AML-193 (cell line): ENCODE results near the gene ZNFX1.
"Not testable (repeated sequence)": the region's sequence is repeated elsewhere in the genome, so short reads cannot be mapped to it uniquely, and the experiment has no call there.

ENCODE experiments used
- DNase-seq, 2 experiments: peaks; one replicate each; lab custom pipeline; 2025; lab: John Stamatoyannopoulos, UW

Gene ZNFX1

DNA sequence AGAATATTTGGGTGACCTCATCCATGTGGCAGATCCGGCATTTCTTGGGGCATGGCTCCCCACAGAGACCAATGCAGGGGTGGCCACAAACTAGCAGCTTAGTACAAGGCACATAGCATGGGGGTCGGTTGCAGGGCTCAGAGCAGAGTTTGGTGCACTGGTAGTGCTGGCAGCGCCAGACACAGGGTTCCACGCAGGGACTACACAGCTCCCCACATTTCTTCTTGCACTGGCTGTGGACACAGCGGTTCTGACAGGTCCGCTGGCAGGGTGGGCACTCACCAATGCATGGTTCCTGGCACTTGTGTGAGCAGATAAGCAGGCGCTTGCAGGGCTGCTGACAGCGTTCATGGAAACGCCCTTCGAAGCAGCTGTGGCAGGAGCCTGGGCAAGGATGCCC, 29.6 kb downstream of the ZNFX1 start:
- no peak for DNase-seq

DNA sequence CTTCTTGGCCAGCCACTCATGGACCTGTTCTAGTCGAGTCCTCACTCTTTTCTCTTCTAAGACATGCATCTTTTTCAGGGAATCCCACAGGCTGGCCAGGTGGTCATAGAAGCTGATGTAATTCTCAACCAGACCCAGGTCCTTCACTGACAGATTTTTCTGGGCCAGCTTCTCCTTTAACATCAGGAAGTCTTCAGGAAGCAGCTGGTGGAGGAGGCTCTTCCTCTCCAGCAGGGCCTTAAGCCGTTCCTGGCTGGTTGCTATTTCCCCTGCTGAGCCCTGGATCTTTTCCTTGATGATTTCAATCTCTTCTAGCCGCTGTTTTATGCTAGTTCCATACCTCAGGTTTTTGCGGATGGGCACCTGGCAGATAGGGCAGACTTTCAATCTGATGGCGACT, 30.1 kb downstream of the ZNFX1 start:
- DNase-seq = no peak

DNA sequence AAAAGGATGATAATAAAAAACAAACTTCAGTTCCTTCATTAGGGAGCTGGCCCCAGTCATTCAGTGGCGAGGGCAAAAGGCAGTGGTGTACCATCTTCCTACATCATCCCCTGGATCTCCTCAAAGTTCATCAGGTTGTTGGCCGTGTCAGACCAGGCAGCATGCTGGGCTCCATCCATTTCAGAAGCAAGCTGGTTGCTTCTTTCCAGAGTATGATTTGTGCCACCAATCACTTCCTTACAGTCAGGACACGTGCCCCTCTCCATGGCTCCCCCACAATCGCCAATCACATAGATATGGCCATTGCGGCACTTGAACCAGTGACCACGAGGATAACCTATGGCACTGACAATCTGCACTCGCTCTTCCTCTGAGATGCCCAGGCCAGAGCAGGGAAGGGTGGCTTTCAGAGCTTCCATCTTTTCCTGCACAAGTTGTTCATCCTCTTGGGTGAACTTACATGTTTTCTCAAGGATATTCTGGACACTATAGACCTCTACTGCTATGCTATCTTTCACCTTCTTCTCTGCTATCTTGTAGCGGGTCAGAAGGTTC, 30.6 kb downstream of the ZNFX1 start:
- no peak for DNase-seq

DNA sequence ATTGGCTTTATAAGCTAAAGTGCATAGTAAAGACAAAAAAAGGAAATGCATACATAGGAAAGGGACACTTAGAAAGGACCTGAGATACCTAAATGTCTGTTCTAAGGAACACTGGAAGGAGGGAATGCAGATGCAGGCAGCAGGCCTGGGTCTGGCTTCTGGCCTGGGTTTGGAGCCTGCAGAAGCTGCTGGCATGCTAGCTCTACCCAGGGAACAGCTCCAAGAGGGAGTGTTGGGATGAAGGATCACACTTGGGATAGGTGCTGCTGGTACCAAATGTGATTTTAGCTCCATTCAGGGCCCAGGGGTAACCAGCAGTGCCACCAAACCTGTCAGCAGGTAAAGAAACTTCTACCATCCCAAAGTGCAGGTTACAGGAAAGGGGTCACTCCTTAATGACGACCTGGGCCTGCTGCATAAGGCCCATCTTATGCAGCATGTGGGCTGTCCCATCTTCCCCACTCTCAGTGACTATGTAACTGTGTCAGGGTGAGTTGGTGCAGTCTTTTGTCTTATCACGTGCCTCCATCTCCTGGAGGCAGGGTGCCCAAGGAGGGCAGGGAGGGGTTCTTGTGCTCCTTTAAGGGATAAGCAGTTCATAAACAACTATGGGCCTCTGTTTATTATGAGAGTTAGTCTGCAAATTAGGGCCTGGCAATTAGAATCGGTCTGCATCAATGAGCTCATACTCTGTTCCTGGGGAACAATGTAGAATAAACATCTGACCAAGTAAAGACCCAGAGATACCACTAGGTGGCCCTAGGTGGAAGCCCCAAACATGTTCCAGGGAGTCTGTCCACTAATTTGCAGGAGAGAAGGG, 31.7 kb downstream of the ZNFX1 start:
- peak; percentile 57 to 59 for DNase-seq

DNA sequence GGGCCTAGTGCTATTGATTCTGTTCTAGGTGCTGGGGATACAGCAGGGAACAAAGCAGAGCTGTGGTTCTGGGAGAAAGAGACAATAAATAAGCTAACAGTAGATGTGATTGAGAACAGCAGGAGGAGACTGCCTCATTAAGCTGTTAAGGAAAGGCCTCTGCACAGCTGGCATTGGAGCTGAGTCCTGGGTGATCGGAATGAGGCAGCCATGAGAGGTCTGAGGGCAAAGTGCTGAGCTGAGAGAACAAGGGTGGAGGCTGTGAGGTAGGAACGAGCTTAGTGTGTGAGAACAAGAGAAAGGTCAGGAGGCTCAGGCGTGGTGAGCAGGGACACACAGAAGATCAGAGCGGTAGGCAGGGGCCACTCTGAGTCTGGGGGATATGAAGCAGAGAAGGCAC, 40.3 kb downstream of the ZNFX1 start:
- DNase-seq = no peak

DNA sequence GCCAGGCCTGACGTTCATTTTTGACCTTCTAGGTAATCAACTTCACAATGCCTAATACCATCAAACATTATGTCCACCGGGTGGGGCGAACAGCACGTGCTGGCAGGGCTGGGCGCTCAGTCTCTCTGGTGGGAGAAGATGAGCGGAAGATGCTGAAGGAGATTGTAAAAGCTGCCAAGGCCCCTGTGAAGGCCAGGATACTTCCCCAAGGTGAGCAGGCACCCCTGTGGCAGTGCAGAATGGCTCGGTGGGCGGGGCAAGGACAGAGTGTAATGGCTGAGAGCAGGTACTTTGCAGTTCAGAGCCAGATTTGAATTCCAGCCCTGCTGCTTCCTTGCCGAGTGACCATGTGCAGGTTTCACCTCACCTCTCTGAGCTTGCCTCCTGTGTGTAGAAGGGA, 41.6 kb downstream of the ZNFX1 start:
- no peak for DNase-seq

DNA sequence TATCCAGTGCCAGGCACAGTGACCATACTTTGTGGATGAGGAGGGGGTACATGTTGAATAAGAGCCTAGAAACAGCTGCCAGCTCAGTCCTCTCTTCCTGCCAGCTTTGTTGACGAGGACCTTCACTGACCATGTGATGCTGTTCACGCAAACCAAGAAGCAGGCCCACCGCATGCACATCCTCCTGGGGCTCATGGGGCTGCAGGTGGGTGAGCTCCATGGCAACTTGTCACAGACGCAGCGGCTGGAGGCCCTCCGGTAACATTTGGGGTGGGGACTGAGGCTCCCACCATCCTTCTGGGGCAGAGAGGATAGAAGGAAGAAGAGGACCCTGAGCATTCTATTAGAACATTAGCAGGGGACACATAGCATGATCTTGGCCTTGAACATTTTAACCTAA, 43.0 kb downstream of the ZNFX1 start:
- no peak for DNase-seq

DNA sequence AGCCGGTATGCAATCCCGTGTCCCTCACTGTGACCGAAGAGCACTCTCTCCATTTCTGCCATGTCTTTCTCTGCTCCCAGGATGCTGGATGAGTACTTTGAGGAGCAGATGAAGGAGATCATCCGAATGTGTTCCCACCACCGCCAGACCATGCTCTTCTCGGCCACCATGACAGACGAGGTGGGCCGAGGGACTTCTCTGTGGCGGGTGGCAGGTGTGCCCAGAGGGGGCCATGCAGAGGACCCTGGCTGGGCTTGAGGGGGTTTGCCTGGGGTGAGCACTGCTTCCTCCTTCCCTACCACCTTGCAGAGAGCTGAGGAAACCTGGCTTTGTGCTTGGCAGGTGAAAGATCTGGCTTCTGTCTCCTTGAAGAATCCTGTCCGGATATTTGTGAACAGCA, 44.6 kb downstream of the ZNFX1 start:
- DNase-seq = no peak

DNA sequence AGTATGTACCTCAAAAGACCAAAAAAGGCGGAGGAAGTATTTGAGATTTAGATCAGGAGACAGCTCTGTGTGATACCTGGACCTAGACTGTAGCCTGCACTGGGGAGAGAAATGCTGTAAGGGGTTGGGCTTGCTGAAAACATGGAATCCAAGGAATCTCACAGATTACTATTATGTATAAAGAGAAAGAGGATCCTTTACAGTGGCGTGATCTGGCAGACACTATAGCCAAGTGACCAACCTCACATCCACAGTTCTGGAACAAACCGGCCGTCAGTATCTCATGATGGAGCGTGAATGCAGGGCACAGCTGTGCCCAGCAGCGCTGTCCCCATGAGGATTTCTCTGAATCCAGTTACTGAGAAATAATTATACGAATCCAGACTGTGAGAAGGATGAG, 46.4 kb downstream of the ZNFX1 start:
- DNase-seq = no peak

DNA sequence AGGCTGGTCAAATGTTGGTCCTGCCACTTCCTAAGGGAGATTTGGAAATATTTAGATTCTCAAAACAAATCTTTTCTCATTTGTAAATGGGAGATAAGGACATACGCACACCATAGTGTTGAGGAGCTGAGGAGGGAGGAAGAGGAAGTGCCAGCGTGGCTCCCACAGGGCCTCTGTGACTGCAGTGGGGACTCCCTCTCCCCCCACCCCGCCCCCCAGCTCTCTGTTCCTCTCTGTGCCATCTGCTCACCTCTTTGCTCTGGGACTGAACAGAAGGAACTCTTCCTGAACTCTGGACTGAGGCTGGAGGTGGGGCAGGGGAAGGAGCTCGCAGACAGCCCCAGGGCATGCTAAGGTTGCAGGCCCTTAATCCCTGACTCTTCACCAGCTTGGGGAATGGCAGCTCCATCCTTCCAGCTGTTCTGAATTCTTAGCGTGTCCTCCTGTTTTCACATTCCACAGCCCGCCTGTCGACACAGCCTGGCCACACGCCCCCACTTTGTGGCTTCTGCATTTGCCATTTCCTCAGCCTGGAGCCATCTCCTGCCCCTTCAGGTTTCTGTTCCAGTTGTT, 47.2 kb downstream of the ZNFX1 start:
- DNase-seq = peak; percentile 28

DNA sequence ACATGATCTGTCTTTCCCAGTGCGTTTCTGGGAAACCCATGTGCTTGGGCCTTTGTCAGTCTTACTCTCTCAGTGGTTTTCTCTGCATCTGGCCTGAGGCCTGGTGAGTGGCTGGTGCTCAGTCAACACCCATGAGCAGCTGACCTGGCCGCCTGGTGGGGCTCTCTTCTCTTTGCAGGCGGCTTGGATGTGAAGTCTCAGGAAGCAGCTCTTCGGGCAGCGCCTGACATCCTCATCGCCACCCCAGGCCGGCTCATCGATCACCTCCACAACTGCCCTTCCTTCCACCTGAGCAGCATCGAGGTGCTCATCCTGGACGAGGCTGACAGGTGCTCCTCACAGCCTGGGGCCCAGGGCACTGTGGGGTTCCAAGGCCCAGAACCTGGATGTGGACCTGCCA, 47.8 kb downstream of the ZNFX1 start:
- no peak for DNase-seq

DNA sequence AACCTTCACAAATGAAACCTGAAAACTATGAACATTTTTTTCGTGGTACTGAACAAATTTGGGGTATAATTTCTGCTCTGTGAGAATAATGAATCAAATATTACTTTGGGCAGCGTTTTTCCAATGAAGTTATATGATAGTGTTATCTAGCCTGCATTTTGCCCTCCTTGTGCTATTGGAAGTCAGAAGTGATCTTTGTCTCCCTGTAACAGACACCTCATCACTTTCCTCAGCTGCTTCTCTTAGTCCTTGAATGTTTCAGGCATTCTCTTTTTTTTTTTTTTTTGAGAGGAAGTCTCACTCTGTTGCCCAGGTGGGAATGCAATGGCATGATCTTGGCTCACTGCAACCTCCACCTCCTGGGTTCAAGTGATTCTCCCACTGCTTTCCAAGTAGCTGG, 48.5 kb downstream of the ZNFX1 start:
- DNase-seq = no peak

DNA sequence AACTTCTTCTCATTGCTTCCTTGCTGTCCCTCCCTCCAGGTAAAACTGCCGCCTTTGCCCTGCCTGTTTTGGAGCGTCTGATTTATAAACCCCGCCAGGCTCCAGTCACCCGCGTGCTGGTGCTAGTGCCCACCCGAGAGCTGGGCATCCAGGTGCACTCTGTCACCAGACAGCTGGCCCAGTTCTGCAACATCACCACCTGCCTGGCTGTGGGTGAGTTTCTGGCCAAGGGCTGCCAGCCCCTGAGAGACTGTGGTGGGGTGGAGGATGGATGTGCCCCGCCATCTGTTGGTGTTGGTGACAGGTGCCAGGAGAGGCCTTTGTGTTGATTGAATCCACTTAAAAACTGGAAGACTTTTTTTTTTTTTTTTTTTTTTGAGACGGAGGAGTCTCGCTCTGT, 49.2 kb downstream of the ZNFX1 start:
- DNase-seq = no peak

DNA sequence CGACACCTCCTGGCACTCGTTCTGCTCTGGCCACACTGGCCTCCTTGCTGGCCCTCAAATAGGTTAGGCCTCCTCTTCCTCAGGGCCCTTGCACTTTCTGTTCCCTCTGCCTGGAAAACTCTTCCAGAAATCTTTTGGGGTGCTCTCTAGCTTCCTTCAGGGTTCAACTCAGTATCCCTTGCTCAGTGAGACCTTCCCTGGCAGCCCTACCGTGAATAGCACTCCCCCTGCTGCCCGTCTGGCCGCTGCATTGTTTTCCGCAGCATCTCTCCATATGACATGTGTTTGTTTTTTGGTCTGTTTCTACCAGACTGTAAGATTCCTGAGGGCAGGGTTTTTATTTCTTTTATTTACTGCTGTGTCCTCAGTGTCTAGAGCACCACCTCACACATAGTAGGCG, 52.0 kb downstream of the ZNFX1 start:
- no peak for DNase-seq

DNA sequence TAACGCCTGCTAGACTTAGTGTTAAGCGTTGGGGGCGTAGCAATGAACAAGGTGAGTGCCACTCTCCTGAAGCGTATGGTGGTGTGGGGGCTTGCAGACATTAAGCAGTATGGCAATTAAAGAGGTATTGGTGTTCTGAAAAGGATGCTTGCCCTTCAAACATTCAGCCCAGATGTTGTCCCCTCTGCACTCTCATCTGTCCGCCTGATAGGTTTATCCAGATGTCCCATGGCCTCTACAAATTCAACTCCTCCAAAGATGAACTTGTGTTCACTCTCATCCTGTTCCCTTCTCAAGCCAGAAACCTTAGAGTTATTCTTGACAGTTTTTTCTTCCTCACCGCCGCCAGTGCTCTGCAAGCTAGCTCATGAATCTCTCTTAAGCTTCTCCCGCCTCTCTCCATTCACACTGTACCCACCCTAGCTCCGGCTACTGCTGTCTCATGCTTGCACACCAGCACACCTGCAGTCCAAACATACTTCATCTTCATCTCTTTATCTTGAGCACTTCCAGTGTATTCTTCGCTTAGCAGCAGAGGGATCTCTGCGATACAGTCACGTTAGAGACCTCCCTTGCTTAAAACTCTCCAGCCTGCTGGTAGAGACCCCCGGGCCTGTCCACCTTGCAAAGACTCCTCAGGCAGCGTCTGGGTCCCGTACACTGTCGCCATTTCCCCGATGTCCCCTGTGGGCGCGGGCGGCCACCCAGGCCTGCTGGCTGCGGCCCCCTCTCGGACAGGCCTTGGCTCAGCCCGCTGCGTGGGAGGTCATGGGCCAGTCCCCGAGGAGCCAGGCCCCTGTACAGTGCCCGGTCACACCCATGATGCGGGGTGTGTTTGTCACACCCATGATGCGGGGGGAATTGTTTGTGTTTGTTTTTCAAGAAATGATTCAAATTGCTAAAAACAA, 57.7 kb downstream of the ZNFX1 start:
- no peak for DNase-seq

DNA sequence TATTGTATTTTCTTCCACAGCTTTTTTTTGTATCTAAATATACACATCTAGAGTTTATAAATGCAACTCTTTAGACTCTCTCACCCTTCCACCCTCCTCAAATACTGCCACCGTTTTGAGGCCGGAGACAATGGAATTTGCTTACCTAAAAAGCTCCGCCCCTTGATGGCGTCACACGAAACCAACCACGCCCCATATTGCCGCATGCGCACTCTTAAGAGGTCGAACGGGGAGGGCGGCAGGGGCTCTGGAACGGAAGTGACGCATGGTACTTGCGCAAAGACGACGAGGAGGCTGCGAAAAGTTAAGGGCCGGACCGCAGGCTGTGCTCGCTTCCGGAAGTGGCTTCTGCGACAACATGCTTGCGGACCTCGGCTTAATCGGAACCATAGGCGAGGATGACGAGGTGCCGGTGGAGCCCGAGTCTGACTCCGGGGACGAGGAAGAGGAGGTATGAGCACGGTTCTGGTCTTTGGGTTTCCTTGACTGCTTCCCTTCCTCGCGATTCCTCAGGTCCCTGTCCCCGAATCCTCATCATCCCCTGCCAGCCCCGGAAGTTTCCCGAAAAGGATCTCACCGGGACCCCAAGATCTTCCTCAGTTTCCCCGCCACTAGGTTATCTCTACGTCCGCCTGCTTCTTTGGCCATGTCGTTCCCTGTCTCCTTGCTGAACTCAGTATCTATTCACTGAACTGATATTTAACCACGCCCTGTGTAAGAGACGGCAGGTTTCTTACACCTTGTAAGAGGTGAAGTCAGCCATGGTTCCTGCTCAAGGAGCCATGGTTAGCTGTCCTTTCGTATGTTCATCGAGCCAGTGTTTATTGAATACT, 58.5 kb downstream of the ZNFX1 start, which contains the start of gene DDX27:
Gene DDX27, plus strand, starts transcription at position 326 of the 833 bp plus-strand sequence. Its CDS starts 33 bp downstream, at position 359.
- DNase-seq = peak; percentile 92 to 98

DNA sequence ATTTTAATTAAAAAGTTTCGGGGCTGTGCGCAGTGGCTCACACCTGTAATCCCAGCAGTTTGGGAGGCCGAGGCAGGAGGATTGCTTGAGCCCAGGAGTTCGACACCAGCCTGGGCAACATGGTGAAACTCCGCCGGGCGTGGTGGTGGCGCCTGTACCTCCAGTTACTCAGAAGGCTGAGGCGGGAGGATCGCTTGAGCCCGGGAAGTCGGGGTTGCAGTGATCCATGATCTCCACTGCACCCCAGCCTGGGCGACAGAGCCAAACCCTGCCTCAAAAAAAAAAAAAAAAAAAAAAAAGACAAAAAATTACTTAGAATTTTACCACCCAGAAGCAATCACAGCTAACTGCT, 59.1 kb downstream of the ZNFX1 start:
- not testable (repeated sequence) for DNase-seq

DNA sequence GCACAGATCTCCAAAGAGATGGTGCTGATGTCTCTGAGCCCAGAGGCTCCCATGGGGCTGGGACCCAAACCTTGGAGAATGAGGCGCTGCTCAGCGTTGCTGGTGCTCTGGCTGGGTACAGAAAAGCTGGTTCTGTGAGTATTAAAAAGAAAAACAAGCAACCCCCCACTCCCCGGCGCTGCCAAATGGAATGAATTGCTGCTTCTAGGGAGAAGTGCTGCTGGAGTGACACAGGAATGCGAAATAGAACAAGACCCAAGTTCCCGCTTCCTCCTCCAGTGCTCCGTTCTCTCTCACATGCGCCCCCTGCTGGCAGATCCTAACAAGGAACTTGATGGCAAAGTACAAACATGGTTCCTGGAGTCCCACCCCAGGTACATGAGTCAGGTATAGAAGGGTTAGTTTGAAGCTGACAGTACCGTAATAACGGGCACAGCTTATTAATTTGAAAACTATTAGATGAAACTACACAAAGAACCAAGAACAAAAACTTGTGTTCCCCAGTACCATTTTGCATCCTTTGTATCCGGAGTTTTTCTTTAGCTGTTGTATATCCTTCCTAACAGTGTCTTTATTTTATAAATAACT, 60.8 kb downstream of the ZNFX1 start:
- peak; percentile 79 to 86 for DNase-seq

DNA sequence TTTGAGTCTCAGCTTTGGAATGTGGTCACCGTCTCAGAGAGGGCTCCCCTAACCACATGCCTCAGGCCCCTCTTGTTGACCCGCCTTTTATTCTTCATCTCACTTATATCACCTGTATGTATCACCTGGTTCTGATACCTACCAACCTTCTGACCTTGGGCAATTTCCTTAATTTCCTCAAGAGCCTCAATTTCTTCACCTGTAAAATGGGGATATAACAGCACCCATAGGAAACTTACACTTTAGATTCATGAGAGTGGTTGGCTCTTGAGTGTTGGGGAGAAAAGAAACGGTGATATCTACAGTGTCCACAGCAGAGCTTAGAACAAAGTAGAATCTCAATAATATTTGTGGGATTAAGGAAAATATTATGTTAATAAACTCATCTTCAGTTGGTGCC, 62.6 kb downstream of the ZNFX1 start:
- DNase-seq = no peak

DNA sequence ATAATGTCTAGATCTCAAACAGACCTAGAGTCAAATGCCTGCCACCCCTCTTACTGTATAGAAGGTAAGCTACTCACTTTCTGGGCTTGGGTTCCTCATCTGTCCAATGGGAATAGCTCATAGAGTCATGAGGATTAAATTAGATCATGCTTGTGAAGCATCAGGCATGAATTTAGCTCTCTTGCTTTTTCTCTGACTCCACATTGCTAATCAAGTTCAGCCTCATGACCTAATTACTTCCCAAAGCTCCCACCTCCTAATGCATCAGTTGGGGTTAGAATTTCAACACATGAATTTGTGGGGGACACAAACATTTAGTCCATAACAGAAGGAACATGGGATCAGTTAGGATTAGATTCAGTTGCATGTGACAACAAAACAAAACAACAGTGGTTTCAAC, 63.3 kb downstream of the ZNFX1 start:
- DNase-seq = no peak

DNA sequence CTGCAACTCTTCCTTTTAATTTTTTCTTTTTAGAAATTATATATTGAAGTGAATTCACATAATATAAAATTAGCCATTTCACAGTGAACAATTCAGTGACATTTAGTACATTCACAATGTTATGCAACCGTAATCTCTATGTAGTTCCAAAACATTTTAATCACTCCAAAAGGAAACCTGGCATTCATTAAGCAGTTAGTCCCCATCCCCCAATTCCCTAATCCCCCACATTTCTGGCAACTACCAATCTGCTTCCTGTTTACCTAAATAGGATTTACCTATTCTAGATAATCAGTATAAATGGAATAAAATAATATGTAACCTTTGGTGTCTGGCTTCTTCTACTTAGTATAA, 67.1 kb downstream of the ZNFX1 start:
- no peak for DNase-seq
